Measurements from ENCODE around the gene EIF3C.
"Not testable (repeated sequence)": the region's sequence is repeated elsewhere in the genome, so short reads cannot be mapped to it uniquely, and the experiment has no call there.

The EIF3C gene

DNA sequence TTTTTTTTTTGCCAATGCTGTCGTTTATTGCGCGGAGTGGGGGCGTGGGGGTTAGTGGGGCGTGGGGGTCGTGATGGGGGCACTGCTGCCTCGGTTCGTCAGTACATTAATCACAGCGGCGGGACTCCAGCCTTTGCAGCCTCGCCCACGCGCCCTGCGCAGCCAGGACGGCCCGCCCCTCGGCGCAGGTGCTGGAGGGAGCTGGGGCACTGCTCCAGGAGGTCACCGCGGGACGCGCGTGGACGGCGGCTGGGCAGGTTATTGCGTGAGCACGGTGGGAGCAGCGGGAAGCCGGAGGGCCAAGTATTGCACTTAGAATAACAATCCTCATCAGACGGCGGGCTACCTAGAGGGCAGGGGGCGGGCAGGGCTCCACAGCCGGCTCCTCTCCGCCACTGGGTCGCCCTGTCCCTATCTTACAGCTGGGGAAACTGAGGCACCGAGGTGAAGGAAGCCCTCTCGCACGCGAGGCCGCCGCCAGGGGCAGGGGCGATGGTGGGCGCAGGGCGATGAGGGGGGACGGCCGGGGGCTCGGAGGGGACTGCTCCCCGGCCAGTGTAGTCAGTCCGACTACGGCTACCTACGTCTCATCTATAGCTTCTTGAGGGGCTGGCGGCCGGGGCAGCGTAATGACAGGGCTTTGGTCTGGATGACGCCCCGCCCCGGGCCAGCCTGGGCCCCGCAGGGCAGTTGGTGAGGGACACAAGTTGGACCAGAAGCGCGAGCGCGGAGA, 35.5 kb downstream of the EIF3C start:
- not testable (repeated sequence) for H3K4me3 ChIP-seq (ENCODE audit: low read depth, low read length)

DNA sequence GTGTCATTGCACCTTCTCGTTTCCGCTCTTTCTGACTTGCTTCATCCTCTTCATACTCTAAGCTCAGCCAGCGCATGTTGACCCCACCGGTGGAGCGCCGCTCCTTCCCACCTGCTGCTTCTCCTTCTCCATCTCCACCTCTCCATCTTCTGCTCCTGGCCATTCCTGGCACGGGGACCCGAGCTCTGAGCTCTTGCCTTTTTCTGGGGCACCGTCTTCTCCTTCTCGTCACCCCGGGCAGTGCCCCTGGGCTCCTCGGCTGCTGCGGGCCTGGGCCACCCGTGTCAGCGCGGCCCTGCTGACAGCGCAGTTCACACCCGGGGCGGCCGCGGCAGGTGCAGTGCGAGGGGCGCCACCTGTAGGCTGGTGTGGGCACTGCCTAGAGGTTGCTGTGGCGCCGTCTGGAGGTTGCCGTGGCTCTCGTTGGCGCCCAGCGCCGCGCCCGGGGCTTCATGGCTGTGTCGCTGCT, 38.8 kb downstream of the EIF3C start:
- H3K4me3 ChIP-seq (ENCODE audit: low read depth, low read length), result not testable (repeated sequence)

GRCh38 chr16:28750469-28751067, 39.3 kb downstream of the EIF3C start:
- not testable (repeated sequence) for H3K4me3 ChIP-seq (ENCODE audit: low read depth, low read length)

DNA sequence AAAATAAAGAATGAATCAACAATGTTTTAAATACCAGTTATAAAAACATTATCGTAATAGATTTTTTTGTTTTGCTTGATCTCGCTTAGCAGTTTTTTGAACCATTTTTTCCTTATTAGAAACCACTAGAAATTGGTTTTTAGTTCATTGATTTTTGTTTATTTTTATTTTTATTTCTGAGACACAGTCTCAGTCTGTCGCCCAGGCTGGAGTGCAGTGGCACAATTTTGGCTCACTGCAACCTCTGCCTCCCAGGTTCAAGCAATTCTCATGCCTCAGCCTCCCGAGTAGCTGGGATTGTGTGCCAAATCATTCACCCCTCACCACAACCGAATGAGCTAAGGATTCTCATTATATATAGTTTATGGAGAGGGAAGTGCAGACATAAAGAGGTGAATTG, 40.2 kb downstream of the EIF3C start, which contains the start of gene NPIPB9:
NPIPB9 (plus strand) TSS at position 301 of the 400 bp plus-strand sequence.
- not testable (repeated sequence) for H3K4me3 ChIP-seq (ENCODE audit: low read depth, low read length)

DNA sequence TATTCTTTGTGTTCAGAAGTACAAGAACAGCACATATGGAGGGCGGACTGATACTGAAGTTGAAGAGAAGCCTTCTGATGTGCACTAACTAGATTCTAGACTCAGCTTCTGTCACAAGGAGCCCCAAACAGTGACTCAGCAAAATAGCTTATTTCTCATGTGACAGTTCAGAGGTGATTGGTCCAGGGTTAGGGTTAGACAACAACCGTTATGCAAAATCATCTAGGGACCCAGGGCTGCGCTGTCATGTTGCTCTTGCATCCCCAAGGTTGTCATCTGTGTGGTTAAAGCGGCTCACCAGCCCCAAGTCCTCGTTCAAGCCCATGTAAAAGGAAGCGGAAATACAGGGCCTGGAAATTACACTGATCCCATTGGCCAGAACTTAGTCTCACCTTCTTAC, 70.4 kb downstream of the EIF3C start:
- H3K4me3 ChIP-seq (ENCODE audit: low read depth, low read length), result not testable (repeated sequence)

- H3K4me3 ChIP-seq (ENCODE audit: low read depth, low read length), result not testable (repeated sequence)
These were observed 71.1 kb downstream of the EIF3C start for GRCh38 chr16:28782357-28782756.

Data from GM12875 (cell line).